ENCODE data around the gene SPTBN1.

SPTBN1 gene

DNA sequence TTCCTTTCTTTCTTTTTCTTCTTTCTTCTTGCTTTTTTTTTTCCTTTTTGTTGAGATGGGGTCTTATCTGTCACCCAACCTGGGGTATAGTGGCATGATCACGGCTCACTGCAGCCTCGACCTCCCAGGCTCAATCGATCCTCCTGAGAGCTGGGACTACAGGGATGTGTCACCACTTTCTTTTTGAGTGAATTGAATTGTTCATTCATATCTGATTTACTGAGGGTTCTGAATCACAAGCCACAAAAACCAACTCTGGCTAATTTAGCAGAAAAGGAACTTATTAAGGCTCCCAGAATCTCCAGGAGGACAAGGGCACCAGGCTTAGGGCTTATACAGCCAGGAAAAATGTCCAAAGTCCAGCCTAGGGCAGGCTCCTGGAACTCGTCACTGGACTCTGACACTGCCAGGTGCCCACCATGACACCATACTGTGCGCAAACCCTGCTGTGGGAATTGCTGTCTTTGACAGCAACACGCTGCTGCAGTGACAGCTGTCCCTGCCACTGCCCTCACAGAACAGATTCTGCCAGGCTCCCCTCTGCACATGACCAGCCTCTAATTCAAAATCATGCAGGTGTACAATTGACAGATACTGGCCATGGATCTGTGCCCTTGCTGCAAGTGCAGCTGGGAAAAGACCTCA lies 224.4 kb downstream of the SPTBN1 start:
- H2AK5ac ChIP-seq (ENCODE audit: low read length): no peak overlapping the region
- no CpG with 5 or more reads among the region's 6 CpGs for WGBS (ENCODE audit: extremely low coverage, insufficient coverage, insufficient read length)
- H2BK12ac ChIP-seq (ENCODE audit: low read length): no peak overlapping the region
- no peaks in the 10 kb centered on the region for H3K27me3 ChIP-seq (ENCODE audit: insufficient read depth, low read length)
- no peak overlapping the region for H3K4ac ChIP-seq (ENCODE audit: low read depth, low read length)
- no peak overlapping the region for H4K8ac ChIP-seq (ENCODE audit: low read depth, low read length)
- no peak overlapping the region for H3K23ac ChIP-seq (ENCODE audit: low read length)
- H3K9me3 ChIP-seq (ENCODE audit: insufficient read depth, low read depth, low read length): peaks cover 1% of the 10 kb centered on the region
- H3K14ac ChIP-seq (ENCODE audit: low read length): no peak overlapping the region
- no peaks in the 10 kb centered on the region for H3K79me2 ChIP-seq (ENCODE audit: control insufficient read depth, insufficient read depth, low read length, poor library complexity)
- H2AFZ ChIP-seq (ENCODE audit: insufficient read depth, low read length, poor library complexity): no peak overlapping the region
- H3K18ac ChIP-seq (ENCODE audit: low read length): no peak overlapping the region
- no peak overlapping the region for H2BK120ac ChIP-seq (ENCODE audit: insufficient read depth, low read length, poor library complexity)
- DNase-seq: no peak
- H3K36me3 ChIP-seq (ENCODE audit: control insufficient read depth in 1 of 2, insufficient read depth in 2 of 2, low read length in 2 of 2): no peaks in the 10 kb centered on the region
- no peak overlapping the region for H4K91ac ChIP-seq (ENCODE audit: low read depth, low read length)
- H3K4me3 ChIP-seq (ENCODE audit: low read depth, low read length): no peak overlapping the region
- no peak overlapping the region for H3K4me2 ChIP-seq (ENCODE audit: low read length)
- peaks cover 0 to 6% of the 10 kb centered on the region in 2 experiments for H3K4me1 ChIP-seq (ENCODE audit: control insufficient read depth in 1 of 2, insufficient read depth in 2 of 2, low read length in 2 of 2)
- no peak overlapping the region for H3K27ac ChIP-seq (ENCODE audit: low read depth, low read length)
- H3K9ac ChIP-seq (ENCODE audit: low read length): no peak overlapping the region
- no peak overlapping the region for H2BK5ac ChIP-seq (ENCODE audit: low read depth, low read length, poor library complexity)
- H3K79me1 ChIP-seq (ENCODE audit: low read length): no peaks in the 10 kb centered on the region
- no peak overlapping the region for H4K12ac ChIP-seq (ENCODE audit: low read depth, low read length)

DNA sequence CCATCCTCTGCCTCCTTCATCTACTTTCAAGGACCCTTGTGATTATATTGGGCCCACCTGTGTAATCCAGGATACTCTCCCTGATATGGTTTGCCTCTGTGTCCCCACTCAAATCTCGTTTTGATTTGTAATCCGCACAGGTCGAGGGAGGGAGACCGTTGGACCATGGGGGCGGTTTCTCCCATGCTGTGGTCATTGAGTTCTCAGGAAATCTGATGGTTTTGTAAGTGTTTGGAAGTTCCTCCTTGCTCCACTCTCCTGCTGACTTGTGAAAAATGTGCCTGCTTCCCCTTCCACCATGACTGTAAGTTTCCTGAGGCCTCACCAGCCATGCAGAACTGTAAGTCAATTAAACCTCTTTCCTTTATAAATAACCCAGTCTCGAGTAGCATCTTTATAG lies 225.3 kb downstream of the SPTBN1 start:
- no peak overlapping the region for H4K91ac ChIP-seq (ENCODE audit: low read depth, low read length)
- no peak overlapping the region for H2BK120ac ChIP-seq (ENCODE audit: insufficient read depth, low read length, poor library complexity)
- H4K12ac ChIP-seq (ENCODE audit: low read depth, low read length): no peak overlapping the region
- H2BK5ac ChIP-seq (ENCODE audit: low read depth, low read length, poor library complexity): no peak overlapping the region
- H3K79me2 ChIP-seq (ENCODE audit: control insufficient read depth, insufficient read depth, low read length, poor library complexity): no peaks in the 10 kb centered on the region
- peaks cover 1% of the 10 kb centered on the region for H3K9me3 ChIP-seq (ENCODE audit: insufficient read depth, low read depth, low read length)
- no peak overlapping the region for H3K14ac ChIP-seq (ENCODE audit: low read length)
- no peaks in the 10 kb centered on the region for H3K4me1 ChIP-seq (ENCODE audit: control insufficient read depth in 1 of 2, insufficient read depth in 2 of 2, low read length in 2 of 2)
- H3K4ac ChIP-seq (ENCODE audit: low read depth, low read length): no peak overlapping the region
- DNase-seq: no peak
- no peak overlapping the region for H3K9ac ChIP-seq (ENCODE audit: low read length)
- H3K18ac ChIP-seq (ENCODE audit: low read length): no peak overlapping the region
- no peak overlapping the region for H3K4me2 ChIP-seq (ENCODE audit: low read length)
- H3K79me1 ChIP-seq (ENCODE audit: low read length): no peaks in the 10 kb centered on the region
- H4K8ac ChIP-seq (ENCODE audit: low read depth, low read length): no peak overlapping the region
- no peak overlapping the region for H3K23ac ChIP-seq (ENCODE audit: low read length)
- no peak overlapping the region for H2BK12ac ChIP-seq (ENCODE audit: low read length)
- no peak overlapping the region for H3K4me3 ChIP-seq (ENCODE audit: low read depth, low read length)
- WGBS (ENCODE audit: extremely low coverage, insufficient coverage, insufficient read length): no CpG with 5 or more reads among the region's 6 CpGs
- H3K27ac ChIP-seq (ENCODE audit: low read depth, low read length): no peak overlapping the region
- no peaks in the 10 kb centered on the region for H3K36me3 ChIP-seq (ENCODE audit: control insufficient read depth in 1 of 2, insufficient read depth in 2 of 2, low read length in 2 of 2)
- H2AFZ ChIP-seq (ENCODE audit: insufficient read depth, low read length, poor library complexity): no peak overlapping the region
- H2AK5ac ChIP-seq (ENCODE audit: low read length): no peak overlapping the region
- H3K27me3 ChIP-seq (ENCODE audit: insufficient read depth, low read length): no peaks in the 10 kb centered on the region

DNA sequence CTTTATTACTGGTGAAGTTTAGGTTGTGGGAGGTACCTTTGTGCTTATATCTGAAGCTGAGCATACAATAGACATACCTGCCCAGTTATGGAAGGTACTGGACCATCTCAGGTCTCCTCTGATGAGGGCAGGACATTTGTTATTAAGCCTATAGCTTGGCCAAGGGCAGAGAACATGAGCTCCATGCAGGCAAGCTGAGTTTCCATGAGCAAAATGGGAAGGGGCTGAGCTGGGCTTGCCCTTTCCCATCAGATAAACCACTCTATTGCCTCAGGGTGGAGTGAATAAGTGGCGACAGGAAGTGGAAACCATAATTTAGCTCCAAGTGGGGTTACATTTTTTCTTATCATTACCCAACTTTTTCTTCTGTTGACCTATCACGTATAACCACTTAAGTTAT lies 227.5 kb downstream of the SPTBN1 start:
- H3K23ac ChIP-seq (ENCODE audit: low read length): no peak overlapping the region
- no peaks in the 10 kb centered on the region for H3K9me3 ChIP-seq (ENCODE audit: insufficient read depth, low read depth, low read length)
- no peak overlapping the region for H3K27ac ChIP-seq (ENCODE audit: low read depth, low read length)
- DNase-seq: no peak
- no peak overlapping the region for H4K12ac ChIP-seq (ENCODE audit: low read depth, low read length)
- H2AFZ ChIP-seq (ENCODE audit: insufficient read depth, low read length, poor library complexity): no peak overlapping the region
- no peak overlapping the region for H4K8ac ChIP-seq (ENCODE audit: low read depth, low read length)
- H2AK5ac ChIP-seq (ENCODE audit: low read length): no peak overlapping the region
- H3K14ac ChIP-seq (ENCODE audit: low read length): no peak overlapping the region
- H3K4me1 ChIP-seq (ENCODE audit: control insufficient read depth in 1 of 2, insufficient read depth in 2 of 2, low read length in 2 of 2): peaks cover 0 to 2% of the 10 kb centered on the region in 2 experiments
- no peaks in the 10 kb centered on the region for H3K36me3 ChIP-seq (ENCODE audit: control insufficient read depth in 1 of 2, insufficient read depth in 2 of 2, low read length in 2 of 2)
- H3K4me3 ChIP-seq (ENCODE audit: low read depth, low read length): no peak overlapping the region
- no peak overlapping the region for H2BK5ac ChIP-seq (ENCODE audit: low read depth, low read length, poor library complexity)
- WGBS (ENCODE audit: extremely low coverage, insufficient coverage, insufficient read length): no CpG with 5 or more reads among the region's 2 CpGs
- H3K9ac ChIP-seq (ENCODE audit: low read length): no peak overlapping the region
- H3K27me3 ChIP-seq (ENCODE audit: insufficient read depth, low read length): no peaks in the 10 kb centered on the region
- H2BK12ac ChIP-seq (ENCODE audit: low read length): no peak overlapping the region
- no peaks in the 10 kb centered on the region for H3K79me1 ChIP-seq (ENCODE audit: low read length)
- no peak overlapping the region for H3K18ac ChIP-seq (ENCODE audit: low read length)
- H4K91ac ChIP-seq (ENCODE audit: low read depth, low read length): no peak overlapping the region
- no peak overlapping the region for H3K4me2 ChIP-seq (ENCODE audit: low read length)
- H3K4ac ChIP-seq (ENCODE audit: low read depth, low read length): no peak overlapping the region
- no peak overlapping the region for H2BK120ac ChIP-seq (ENCODE audit: insufficient read depth, low read length, poor library complexity)
- no peaks in the 10 kb centered on the region for H3K79me2 ChIP-seq (ENCODE audit: control insufficient read depth, insufficient read depth, low read length, poor library complexity)

DNA sequence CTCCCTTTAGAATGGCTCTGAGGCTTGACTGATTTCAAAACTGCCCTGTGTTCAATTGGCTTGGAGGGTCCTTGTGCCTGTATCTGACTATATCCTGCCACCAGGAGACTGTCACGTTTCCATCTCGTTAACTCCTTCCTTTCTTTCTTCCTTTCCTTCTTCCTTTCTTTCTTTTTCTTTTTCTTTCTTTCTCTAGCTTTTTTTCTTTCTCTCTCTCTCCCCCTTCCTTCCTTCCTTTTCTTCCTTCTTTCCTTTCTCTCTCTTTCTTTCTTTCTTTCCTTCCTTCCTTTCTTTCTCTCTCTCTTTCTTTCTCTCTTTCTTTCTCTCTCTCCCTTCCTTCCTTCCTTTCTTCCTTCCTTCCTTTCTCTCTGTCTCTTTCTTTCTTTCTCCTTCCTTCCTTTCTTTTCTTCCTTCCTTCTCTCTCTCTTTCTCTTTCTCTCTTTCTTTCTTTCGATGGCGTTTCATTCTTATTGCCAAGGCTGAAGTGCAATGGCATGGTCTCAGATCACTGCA lies 229.2 kb downstream of the SPTBN1 start:
- Histone ChIP-seq H3K4me1 (ENCODE audit: control insufficient read depth in 1 of 2, insufficient read depth in 2 of 2, low read length in 2 of 2) (peaks cover 0 to 2% of the 10 kb centered on the region in 2 experiments), H3K18ac (ENCODE audit: low read length) (no peak overlapping the region), H2BK5ac (ENCODE audit: low read depth, low read length, poor library complexity) (no peak overlapping the region), H2AK5ac (ENCODE audit: low read length) (no peak overlapping the region), H3K79me2 (ENCODE audit: control insufficient read depth, insufficient read depth, low read length, poor library complexity) (no peaks in the 10 kb centered on the region), H2AFZ (ENCODE audit: insufficient read depth, low read length, poor library complexity) (no peak overlapping the region), H3K4me2 (ENCODE audit: low read length) (no peak overlapping the region), H3K9ac (ENCODE audit: low read length) (no peak overlapping the region), H4K12ac (ENCODE audit: low read depth, low read length) (no peak overlapping the region), H3K9me3 (ENCODE audit: insufficient read depth, low read depth, low read length) (no peaks in the 10 kb centered on the region), H2BK12ac (ENCODE audit: low read length) (no peak overlapping the region), H3K4ac (ENCODE audit: low read depth, low read length) (no peak overlapping the region), H3K14ac (ENCODE audit: low read length) (no peak overlapping the region), H3K23ac (ENCODE audit: low read length) (no peak overlapping the region), H4K91ac (ENCODE audit: low read depth, low read length) (no peak overlapping the region), H4K8ac (ENCODE audit: low read depth, low read length) (no peak overlapping the region), H3K27ac (ENCODE audit: low read depth, low read length) (no peak overlapping the region), H3K36me3 (ENCODE audit: control insufficient read depth in 1 of 2, insufficient read depth in 2 of 2, low read length in 2 of 2) (no peaks in the 10 kb centered on the region), H2BK120ac (ENCODE audit: insufficient read depth, low read length, poor library complexity) (no peak overlapping the region), H3K27me3 (ENCODE audit: insufficient read depth, low read length) (no peaks in the 10 kb centered on the region), H3K79me1 (ENCODE audit: low read length) (no peaks in the 10 kb centered on the region), H3K4me3 (ENCODE audit: low read depth, low read length) (no peak overlapping the region)
- no peak for DNase-seq
- WGBS (ENCODE audit: extremely low coverage, insufficient coverage, insufficient read length): no CpG with 5 or more reads among the region's 4 CpGs
